AG04449 (cell line): ENCODE measurements around the gene GRM1.

Experiments
- CTCF ChIA-PET: fragments of 350-600 bp; formaldehyde crosslinking; extraction: SDS; loops from one replicate; lab custom pipeline; 2021; ENCODE audit warnings: antibody characterized with exemption; lab: Yijun Ruan, JAX
- POLR2A ChIA-PET: fragments of 400-600, 350-600 bp; formaldehyde crosslinking; extraction: SDS; loops from one replicate; lab custom pipeline; 2020; ENCODE audit warnings: antibody characterized with exemption, inconsistent platforms; lab: Yijun Ruan, JAX
- DNase-seq: peaks from one replicate; pipeline ENCODE4 v3.0.0-alpha.2; 2010; ENCODE audit warnings: low read depth, low spot score
- H3K4me3 ChIP-seq: 2 replicates; pipeline ENCODE4 v1.5.1; 2011; ENCODE audit warnings: low read depth, mild to moderate bottlenecking, control low read depth, low read length
- TF ChIP-seq, protein P1 (sequence below): IDR thresholded peaks from one replicate; pipeline ENCODE4 v1.5.1; 2011; ENCODE audit warnings: mild to moderate bottlenecking, moderate library complexity, low read length, control low read depth, inconsistent platforms; ENCODE audit not compliant: insufficient read depth; ENCODE audit errors: missing control alignments

Gene GRM1

DNA sequence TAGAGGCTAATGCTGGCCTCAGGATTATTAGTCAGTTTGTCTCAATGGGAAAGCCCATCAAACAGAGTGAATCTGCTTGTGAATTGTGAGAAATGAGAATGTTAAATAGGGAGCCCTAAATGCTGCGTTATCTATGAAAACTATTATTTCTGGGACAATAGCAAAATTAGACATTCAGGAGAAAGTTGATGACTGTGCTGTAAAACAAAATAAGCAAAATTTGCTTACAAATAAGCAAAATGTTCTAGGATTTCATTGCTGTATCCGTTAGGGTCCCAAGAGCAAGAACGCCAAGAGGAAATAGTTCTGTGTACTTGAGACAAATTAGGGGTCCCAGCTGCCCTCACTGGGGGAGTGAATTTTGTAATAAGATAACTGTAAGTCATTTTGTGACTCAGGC, 455.5 kb downstream of the GRM1 start:
- CTCF ChIA-PET, result no interaction called here
- POLR2A ChIA-PET, result no interaction called here
- H3K4me3 ChIP-seq, result no peak overlapping the region
- no peak for DNase-seq
- TF ChIP-seq, protein P1, sequence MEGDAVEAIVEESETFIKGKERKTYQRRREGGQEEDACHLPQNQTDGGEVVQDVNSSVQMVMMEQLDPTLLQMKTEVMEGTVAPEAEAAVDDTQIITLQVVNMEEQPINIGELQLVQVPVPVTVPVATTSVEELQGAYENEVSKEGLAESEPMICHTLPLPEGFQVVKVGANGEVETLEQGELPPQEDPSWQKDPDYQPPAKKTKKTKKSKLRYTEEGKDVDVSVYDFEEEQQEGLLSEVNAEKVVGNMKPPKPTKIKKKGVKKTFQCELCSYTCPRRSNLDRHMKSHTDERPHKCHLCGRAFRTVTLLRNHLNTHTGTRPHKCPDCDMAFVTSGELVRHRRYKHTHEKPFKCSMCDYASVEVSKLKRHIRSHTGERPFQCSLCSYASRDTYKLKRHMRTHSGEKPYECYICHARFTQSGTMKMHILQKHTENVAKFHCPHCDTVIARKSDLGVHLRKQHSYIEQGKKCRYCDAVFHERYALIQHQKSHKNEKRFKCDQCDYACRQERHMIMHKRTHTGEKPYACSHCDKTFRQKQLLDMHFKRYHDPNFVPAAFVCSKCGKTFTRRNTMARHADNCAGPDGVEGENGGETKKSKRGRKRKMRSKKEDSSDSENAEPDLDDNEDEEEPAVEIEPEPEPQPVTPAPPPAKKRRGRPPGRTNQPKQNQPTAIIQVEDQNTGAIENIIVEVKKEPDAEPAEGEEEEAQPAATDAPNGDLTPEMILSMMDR, result no peak
